ENCODE data around the gene MMGT1.
"Not testable (repeated sequence)": the region's sequence is repeated elsewhere in the genome, so short reads cannot be mapped to it uniquely, and the experiment has no call there.

MMGT1 gene

DNA sequence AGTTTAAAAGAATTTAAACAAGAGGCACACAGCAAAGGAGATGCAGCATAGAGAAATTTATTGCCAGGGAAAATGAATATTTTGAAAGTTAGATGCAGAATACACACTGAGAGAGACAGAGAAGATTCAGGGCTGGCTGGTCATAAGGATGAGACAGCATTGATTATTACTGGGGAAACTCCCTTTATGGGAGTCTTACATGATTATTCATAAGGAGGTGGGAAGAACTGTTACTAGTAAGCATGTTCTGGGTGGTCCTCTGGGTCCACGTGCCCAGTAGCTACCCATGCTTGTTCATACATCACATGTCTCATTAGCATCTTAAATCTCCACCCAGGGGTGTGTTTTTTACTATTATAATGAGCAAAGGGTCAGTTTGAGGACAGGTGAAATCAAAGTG lies 53.3 kb downstream of the MMGT1 start:
- ATAC-seq, result not testable (repeated sequence)

DNA sequence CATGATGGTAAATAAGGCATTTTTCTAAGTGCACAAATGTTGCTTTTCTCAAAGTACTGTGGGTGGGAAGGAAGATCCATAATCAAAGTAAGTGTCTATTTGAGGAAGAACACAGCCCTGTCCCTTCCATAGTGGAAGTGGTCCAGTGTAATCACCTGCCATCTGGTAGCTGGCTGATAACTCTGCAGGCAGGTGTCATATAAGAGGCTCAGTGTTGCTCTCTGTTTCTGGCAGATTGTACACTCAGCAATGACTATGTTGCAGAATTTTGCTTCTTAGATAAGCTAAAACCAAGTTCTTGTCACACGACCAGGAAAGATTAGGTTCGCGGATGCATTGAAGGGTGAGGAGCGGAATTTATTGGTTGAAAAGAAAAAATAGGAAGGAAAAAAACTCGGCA lies 59.4 kb downstream of the MMGT1 start:
- no peak for ATAC-seq
